Neuronal stem cell (in vitro differentiated cells): ENCODE results near the gene MAGEB5.

Experiments used
- DNase-seq: peaks from one replicate; pipeline ENCODE4 v3.0.0-alpha.2; 2013; ENCODE audit warnings: low spot score
- H2AFZ ChIP-seq: one replicate; pipeline ENCODE4 v1.6.1; 2013; ENCODE audit warnings: mild to moderate bottlenecking, low read length, inconsistent platforms
- H2AK5ac ChIP-seq: 2 replicates; pipeline ENCODE4 v1.6.1; 2013; ENCODE audit warnings: low read depth, mild to moderate bottlenecking, inconsistent platforms, low read length, moderate library complexity, mixed read lengths
- H2BK120ac ChIP-seq: 2 replicates; pipeline ENCODE4 v1.6.1; 2013; ENCODE audit warnings: low read depth, mild to moderate bottlenecking, inconsistent platforms, low read length, moderate library complexity, mixed read lengths
- H2BK12ac ChIP-seq: one replicate; pipeline ENCODE4 v1.6.1; 2013; ENCODE audit warnings: low read length, inconsistent platforms
- H2BK15ac ChIP-seq: 2 replicates; pipeline ENCODE4 v1.6.1; 2013; ENCODE audit warnings: mild to moderate bottlenecking, low read length, inconsistent platforms, mixed read lengths
- H2BK5ac ChIP-seq: one replicate; pipeline ENCODE4 v1.6.1; 2013; ENCODE audit warnings: inconsistent platforms, mild to moderate bottlenecking, low read length, moderate library complexity
- H3K14ac ChIP-seq: one replicate; pipeline ENCODE4 v1.6.1; 2013; ENCODE audit warnings: low read length, inconsistent platforms
- H3K18ac ChIP-seq: 2 replicates; pipeline ENCODE4 v1.6.1; 2013; ENCODE audit warnings: low read length, inconsistent platforms
- H3K23ac ChIP-seq: 2 replicates; pipeline ENCODE4 v1.6.1; 2013; ENCODE audit warnings: low read depth, mild to moderate bottlenecking, mixed read lengths, low read length, inconsistent platforms; ENCODE audit not compliant: poor library complexity
- H3K27ac ChIP-seq: replicated peaks from 3 replicates; pipeline ENCODE4 v1.5.1; 2013; ENCODE audit warnings: low read length, inconsistent platforms
- H3K27me3 ChIP-seq, 3 experiments: 2 replicates each; pipeline ENCODE4 v1.6.1; 2013; ENCODE audit warnings: low read length in 3 of 3, mild to moderate bottlenecking in 2 of 3, inconsistent platforms in 1 of 3, low read depth in 1 of 3, mixed read lengths in 1 of 3, moderate library complexity in 1 of 3; ENCODE audit not compliant: control insufficient read depth in 3 of 3, insufficient read depth in 3 of 3
- H3K36me3 ChIP-seq, 2 donors: replicated peaks in 1 of 2; 2 replicates each; pipeline ENCODE4 v1.6.1; 2013; ENCODE audit warnings: low read length in 2 of 2; ENCODE audit not compliant: control insufficient read depth in 2 of 2, insufficient read depth in 2 of 2
- H3K4ac ChIP-seq: 2 replicates; pipeline ENCODE4 v1.6.1; 2013; ENCODE audit warnings: inconsistent platforms, mild to moderate bottlenecking, low read length, moderate library complexity
- H3K4me1 ChIP-seq, 2 donors: 1 replicate in 1 of 2; 2 replicates in 1 of 2; pipeline ENCODE4 v1.6.1; 2013; ENCODE audit warnings: low read length in 2 of 2, low read depth in 1 of 2; ENCODE audit not compliant: control insufficient read depth in 2 of 2, insufficient read depth in 1 of 2
- H3K4me2 ChIP-seq: one replicate; pipeline ENCODE4 v1.6.1; 2013; ENCODE audit warnings: mild to moderate bottlenecking, low read length, inconsistent platforms; ENCODE audit not compliant: insufficient read depth, poor library complexity, severe bottlenecking
- H3K4me3 ChIP-seq, 2 donors: 2 replicates each; pipeline ENCODE4 v1.5.1; 2013; ENCODE audit warnings: low read length in 2 of 2, mild to moderate bottlenecking in 2 of 2, inconsistent platforms in 1 of 2, moderate library complexity in 1 of 2
- H3K79me1 ChIP-seq: one replicate; pipeline ENCODE4 v1.6.1; 2013; ENCODE audit warnings: low read depth, mild to moderate bottlenecking, inconsistent platforms, low read length, moderate library complexity
- H3K9ac ChIP-seq: one replicate; pipeline ENCODE4 v1.6.1; 2013; ENCODE audit warnings: mild to moderate bottlenecking, low read depth, low read length, inconsistent platforms; ENCODE audit not compliant: poor library complexity
- H3K9me3 ChIP-seq, 2 donors: replicated peaks in 1 of 2; 2 replicates each; pipeline versions ENCODE3 to v1.6.1; 2013; ENCODE audit warnings: low read length in 2 of 2, mild to moderate bottlenecking in 2 of 2, inconsistent platforms in 1 of 2, low read depth in 1 of 2, mixed read lengths in 1 of 2, moderate library complexity in 1 of 2; ENCODE audit not compliant: control insufficient read depth in 2 of 2, insufficient read depth in 1 of 2
- H4K8ac ChIP-seq: one replicate; pipeline ENCODE4 v1.6.1; 2013; ENCODE audit warnings: low read depth, mild to moderate bottlenecking, inconsistent platforms, low read length, moderate library complexity
- H4K91ac ChIP-seq: one replicate; pipeline ENCODE4 v1.6.1; 2013; ENCODE audit warnings: low read length, low read depth, mild to moderate bottlenecking, inconsistent platforms; ENCODE audit not compliant: poor library complexity
- WGBS, 2 donors: extraction: QIAGEN DNeasy Blood & Tissue Kit; methylation state at CpG; one replicate each; pipeline ENCODE4 v1.1.7; 2013; ENCODE audit warnings: missing lambda C conversion rate in 2 of 2, mixed read lengths in 1 of 2; ENCODE audit not compliant: insufficient read length in 2 of 2, insufficient replicate concordance in 1 of 2; ENCODE audit errors: extremely low coverage in 2 of 2; 5-methylcytosine and 5-hydroxymethylcytosine counted together

The MAGEB5 gene

DNA sequence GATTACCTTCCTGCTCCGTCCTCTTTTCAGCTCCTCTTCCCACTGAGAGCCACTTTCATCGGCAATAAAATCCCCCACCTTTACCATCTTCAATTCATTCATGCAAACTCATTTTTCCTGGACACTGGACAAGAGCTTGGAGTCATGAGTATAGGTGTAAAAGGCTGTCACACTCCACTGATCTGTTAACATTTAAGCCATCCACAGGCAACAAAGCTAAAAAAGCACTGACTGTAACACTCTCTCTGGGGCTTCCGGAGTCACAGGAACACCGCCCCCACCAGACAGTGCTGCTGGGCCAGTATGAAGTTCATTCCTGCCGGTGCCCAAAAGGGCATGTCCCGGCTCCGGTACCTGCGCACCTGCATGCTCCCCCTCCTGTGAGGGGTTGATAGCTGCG is 38.5 kb downstream of the MAGEB5 start:
- Histone ChIP-seq H3K27ac (no peak overlapping the region), H3K4me2 (no peak overlapping the region), H2BK5ac (no peak overlapping the region), H3K18ac (no peak overlapping the region), H3K9ac (no peak overlapping the region), H4K91ac (no peak overlapping the region), H3K23ac (no peak overlapping the region), H4K8ac (no peak overlapping the region), H3K14ac (no peak overlapping the region), H2BK15ac (no peak overlapping the region), H3K36me3 (no peaks in the 10 kb centered on the region), H2BK120ac (no peak overlapping the region), H2AFZ (no peak overlapping the region), H3K79me1 (no peaks in the 10 kb centered on the region), H3K27me3 (no peaks in the 10 kb centered on the region), H3K4ac (no peak overlapping the region), H3K4me3 (no peak overlapping the region), H2BK12ac (no peak overlapping the region), H3K9me3 (no peaks in the 10 kb centered on the region), H2AK5ac (no peak overlapping the region), H3K4me1 (no peaks in the 10 kb centered on the region)
- no peak for DNase-seq
- no CpG with 5 or more reads among the region's 9 CpGs for WGBS, 2 donors

DNA sequence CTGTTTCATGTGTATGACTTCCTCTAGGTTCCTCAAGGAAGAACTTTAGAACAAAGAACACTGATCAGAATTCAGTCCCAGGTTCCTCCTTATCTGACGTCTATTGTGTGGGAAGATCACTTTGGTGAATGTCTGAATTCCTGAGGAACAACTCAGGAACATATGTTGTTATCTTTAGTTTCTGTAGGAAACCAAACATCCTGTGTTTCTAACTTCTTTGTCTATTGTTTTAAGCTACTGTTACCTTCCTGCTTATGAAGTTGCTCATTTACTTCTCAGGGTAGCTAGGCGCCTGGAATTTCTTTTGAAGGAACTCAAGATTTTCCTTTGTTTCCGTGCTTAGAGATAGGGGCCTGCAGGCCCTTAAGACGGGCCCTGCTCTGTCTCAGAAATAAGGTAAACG is 46.2 kb downstream of the MAGEB5 start:
- WGBS, 2 donors: no CpG with 5 or more reads among the region's 5 CpGs

More for the DNA sequence above, 46.2 kb downstream of the MAGEB5 start:
- Histone ChIP-seq H2BK15ac (no peak overlapping the region), H3K27ac (no peak overlapping the region), H3K4ac (no peak overlapping the region), H3K23ac (no peak overlapping the region), H3K18ac (no peak overlapping the region), H3K4me3 (no peak overlapping the region), H2BK12ac (no peak overlapping the region), H4K91ac (no peak overlapping the region), H4K8ac (no peak overlapping the region), H3K9ac (no peak overlapping the region), H2BK5ac (no peak overlapping the region), H2AK5ac (no peak overlapping the region), H3K9me3 (no peaks in the 10 kb centered on the region), H3K4me1 (no peaks in the 10 kb centered on the region), H3K79me1 (no peaks in the 10 kb centered on the region), H2AFZ (no peak overlapping the region), H3K4me2 (no peak overlapping the region), H2BK120ac (no peak overlapping the region), H3K36me3 (no peaks in the 10 kb centered on the region), H3K27me3 (no peaks in the 10 kb centered on the region), H3K14ac (no peak overlapping the region)
- no peak for DNase-seq
